Keratinocyte (primary cell): ENCODE measurements around the gene PTCHD4.

Experiments
- CTCF ChIP-seq, 3 experiments: IDR thresholded peaks in 1 of 3; conservative IDR thresholded peaks in 1 of 3; optimal IDR thresholded peaks in 1 of 3; 2 replicates in 2 of 3; 3 replicates in 1 of 3; pipeline versions ENCODE3 to v1.5.1; 2011; ENCODE audit warnings: low read length in 3 of 3, mild to moderate bottlenecking in 3 of 3, moderate library complexity in 2 of 3, control low read depth in 1 of 3, inconsistent platforms in 1 of 3; ENCODE audit not compliant: insufficient read depth in 2 of 3; ENCODE audit errors: extremely low read depth in 1 of 3
- EZH2 ChIP-seq: IDR thresholded peaks from one replicate; pipeline ENCODE4 v1.6.1; 2012; ENCODE audit warnings: inconsistent platforms, mild to moderate bottlenecking, low read length, moderate library complexity

GRCh38 chr6:48084201-48084600 lies 26.8 kb downstream of the PTCHD4 start:
- no peak for TF ChIP-seq CTCF (optimal IDR thresholded peaks at IDR 0.05 in 1 of 3, IDR thresholded peaks at IDR 0.05 in 1 of 3, conservative IDR thresholded peaks at IDR 0.05 in 1 of 3; ENCODE audit: extremely low read depth in 1 of 3, insufficient read depth in 2 of 3, low read length in 3 of 3)
- TF ChIP-seq EZH2, result no peak
